Lung microvascular endothelial cell (primary cell): ENCODE data around the gene PRUNE2. TPM values are rescaled to one million over a fixed set of nuclear protein-coding genes. Genes with fewer than 3 reads are reported as not detected.
"Not testable (repeated sequence)": the region's sequence is repeated elsewhere in the genome, so short reads cannot be mapped to it uniquely, and the experiment has no call there.

Source experiments
- DNase-seq, 2 donors: peaks; one replicate each; pipeline versions ENCODE4 v3.0.0 to v3.0.0-alpha.2; 2010; ENCODE audit warnings: low read depth in 2 of 2
- total RNA-seq: library from RNA; depleted of rRNA; stranded (reverse); fragments of >200 nt; gene quantifications from 2 replicates; pipeline ENCODE4 v1.2.1, GENCODE V29; 2014

The PRUNE2 gene
- total RNA-seq, 1 donor from 2014 or later, result 8.5 TPM

GRCh38 chr9:76607730-76608436 lies 298.0 kb downstream of the PRUNE2 start:
- DNase-seq, result no peak

GRCh38 chr9:76605321-76605900 lies 300.5 kb downstream of the PRUNE2 start:
- no peak for DNase-seq

- DNase-seq, result no peak
These were observed 301.9 kb downstream of the PRUNE2 start for GRCh38 chr9:76603931-76604570.

- DNase-seq, result no peak
These were observed 302.4 kb downstream of the PRUNE2 start for GRCh38 chr9:76603448-76603895.

- no peak for DNase-seq
These were observed 303.7 kb downstream of the PRUNE2 start for GRCh38 chr9:76602199-76602598.

GRCh38 chr9:76600007-76600615 lies 305.8 kb downstream of the PRUNE2 start:
- no peak for DNase-seq

GRCh38 chr9:76598981-76599380 lies 306.9 kb downstream of the PRUNE2 start:
- no peak for DNase-seq

GRCh38 chr9:76595645-76596044 lies 310.3 kb downstream of the PRUNE2 start:
- DNase-seq, result no peak

- no peak for DNase-seq
These were observed 311.0 kb downstream of the PRUNE2 start for GRCh38 chr9:76594764-76595424.

GRCh38 chr9:76593961-76594735 lies 311.8 kb downstream of the PRUNE2 start:
- not testable (repeated sequence) for DNase-seq

- DNase-seq, result no peak
These were observed 313.0 kb downstream of the PRUNE2 start for GRCh38 chr9:76592974-76593347.

- DNase-seq, result no peak
These were observed 313.6 kb downstream of the PRUNE2 start for GRCh38 chr9:76592091-76592973.

GRCh38 chr9:76591256-76591950 lies 314.5 kb downstream of the PRUNE2 start:
- no peak for DNase-seq

- DNase-seq, result no peak
These were observed 317.6 kb downstream of the PRUNE2 start for GRCh38 chr9:76588316-76588715.

- no peak for DNase-seq
These were observed 319.3 kb downstream of the PRUNE2 start for GRCh38 chr9:76586390-76587314.

- no peak for DNase-seq
These were observed 320.2 kb downstream of the PRUNE2 start for GRCh38 chr9:76585487-76586389.

GRCh38 chr9:76583256-76583655 lies 322.7 kb downstream of the PRUNE2 start:
- DNase-seq, result no peak
